ENCODE measurements around the gene DGKQ. TPM values are rescaled to one million over a fixed set of nuclear protein-coding genes. Genes with fewer than 3 reads are reported as not detected.

Gene DGKQ
- total RNA-seq, 1 donor from 2014 or later, result 15.4 TPM

DNA sequence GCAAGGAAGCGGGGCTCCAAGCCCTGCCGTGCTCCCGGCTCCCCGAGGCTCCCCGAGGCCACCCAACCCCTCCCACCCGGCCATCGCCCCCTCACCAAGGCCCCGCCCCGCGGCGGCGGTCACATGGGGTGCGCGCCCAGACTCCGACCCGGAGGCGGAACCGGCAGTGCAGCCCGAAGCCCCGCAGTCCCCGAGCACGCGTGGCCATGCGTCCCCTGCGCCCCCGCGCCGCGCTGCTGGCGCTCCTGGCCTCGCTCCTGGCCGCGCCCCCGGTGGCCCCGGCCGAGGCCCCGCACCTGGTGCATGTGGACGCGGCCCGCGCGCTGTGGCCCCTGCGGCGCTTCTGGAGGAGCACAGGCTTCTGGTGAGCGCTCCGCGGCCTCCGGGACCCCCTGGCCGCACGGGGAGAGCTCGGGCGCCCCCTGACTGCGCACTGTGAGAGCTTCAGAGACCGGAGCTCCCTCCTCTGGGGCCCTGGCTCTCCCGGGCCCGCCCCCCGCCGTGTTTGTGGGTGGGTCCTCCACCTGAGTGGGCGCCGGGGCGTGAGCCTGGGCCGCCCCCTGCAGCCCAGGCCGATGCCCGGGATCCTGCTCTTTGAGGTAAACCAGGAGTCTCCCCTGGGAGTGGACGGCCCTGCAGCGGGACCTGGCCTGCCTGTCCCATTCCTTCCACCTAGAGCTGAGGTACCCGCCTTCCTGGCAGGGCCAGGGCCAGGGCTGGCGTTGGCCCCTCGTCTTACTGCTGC is 13.7 kb upstream of the DGKQ start, which contains the start of gene IDUA:
Gene IDUA, plus strand, starts transcription at position 166 of the 745 bp plus-strand sequence. Its CDS starts 41 bp downstream, at position 207.
- H3K9me3 Mint-ChIP-seq (ENCODE audit: low read depth), result no peaks in the 10 kb centered on the region
- H3K4me1 Mint-ChIP-seq (ENCODE audit: low read depth), result peaks cover 22% of the 10 kb centered on the region
- no peak for DNase-seq (ENCODE audit: low spot score)
- peaks cover 1% of the 10 kb centered on the region for H3K36me3 Mint-ChIP-seq (ENCODE audit: low read depth)
- TF ChIP-seq, protein P1, sequence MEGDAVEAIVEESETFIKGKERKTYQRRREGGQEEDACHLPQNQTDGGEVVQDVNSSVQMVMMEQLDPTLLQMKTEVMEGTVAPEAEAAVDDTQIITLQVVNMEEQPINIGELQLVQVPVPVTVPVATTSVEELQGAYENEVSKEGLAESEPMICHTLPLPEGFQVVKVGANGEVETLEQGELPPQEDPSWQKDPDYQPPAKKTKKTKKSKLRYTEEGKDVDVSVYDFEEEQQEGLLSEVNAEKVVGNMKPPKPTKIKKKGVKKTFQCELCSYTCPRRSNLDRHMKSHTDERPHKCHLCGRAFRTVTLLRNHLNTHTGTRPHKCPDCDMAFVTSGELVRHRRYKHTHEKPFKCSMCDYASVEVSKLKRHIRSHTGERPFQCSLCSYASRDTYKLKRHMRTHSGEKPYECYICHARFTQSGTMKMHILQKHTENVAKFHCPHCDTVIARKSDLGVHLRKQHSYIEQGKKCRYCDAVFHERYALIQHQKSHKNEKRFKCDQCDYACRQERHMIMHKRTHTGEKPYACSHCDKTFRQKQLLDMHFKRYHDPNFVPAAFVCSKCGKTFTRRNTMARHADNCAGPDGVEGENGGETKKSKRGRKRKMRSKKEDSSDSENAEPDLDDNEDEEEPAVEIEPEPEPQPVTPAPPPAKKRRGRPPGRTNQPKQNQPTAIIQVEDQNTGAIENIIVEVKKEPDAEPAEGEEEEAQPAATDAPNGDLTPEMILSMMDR (IDR thresholded peaks at IDR 0.05), result peak; percentile 79
- H3K4me3 Mint-ChIP-seq (ENCODE audit: unreplicated experiment), result peak within 1 kb of the TSS; percentile 94
- H3K27me3 Mint-ChIP-seq (ENCODE audit: low read depth), result no peaks in the 10 kb centered on the region
- peak within 1 kb of the TSS; percentile 57 for H3K27ac Mint-ChIP-seq (ENCODE audit: unreplicated experiment)

DNA sequence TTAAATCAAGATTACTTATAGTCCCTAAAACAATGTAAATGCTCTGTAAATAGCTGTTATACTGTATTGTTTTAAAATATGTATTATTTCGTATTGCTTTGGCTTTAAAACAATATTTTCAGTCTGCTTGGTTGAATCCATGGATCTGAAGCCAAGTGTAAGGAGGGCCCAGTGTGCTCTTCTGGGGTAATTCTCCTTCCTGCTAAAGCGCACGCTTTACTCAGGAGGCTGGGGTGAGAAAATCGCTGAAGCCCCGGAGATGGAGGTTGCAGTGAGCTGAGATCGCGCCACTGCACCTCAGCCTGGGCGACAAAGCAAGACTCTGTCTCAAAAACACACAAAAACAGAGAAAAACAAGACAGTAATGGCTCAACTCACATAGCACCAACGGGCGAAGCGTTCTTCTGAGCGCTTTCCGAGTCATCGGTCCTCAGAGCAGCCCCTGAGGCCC is 13.1 kb upstream of the DGKQ start:
- H3K27ac Mint-ChIP-seq (ENCODE audit: unreplicated experiment), result peak overlapping the region; percentile 57
- no peaks in the 10 kb centered on the region for H3K27me3 Mint-ChIP-seq (ENCODE audit: low read depth)
- H3K36me3 Mint-ChIP-seq (ENCODE audit: low read depth), result peaks cover 1% of the 10 kb centered on the region

DNA sequence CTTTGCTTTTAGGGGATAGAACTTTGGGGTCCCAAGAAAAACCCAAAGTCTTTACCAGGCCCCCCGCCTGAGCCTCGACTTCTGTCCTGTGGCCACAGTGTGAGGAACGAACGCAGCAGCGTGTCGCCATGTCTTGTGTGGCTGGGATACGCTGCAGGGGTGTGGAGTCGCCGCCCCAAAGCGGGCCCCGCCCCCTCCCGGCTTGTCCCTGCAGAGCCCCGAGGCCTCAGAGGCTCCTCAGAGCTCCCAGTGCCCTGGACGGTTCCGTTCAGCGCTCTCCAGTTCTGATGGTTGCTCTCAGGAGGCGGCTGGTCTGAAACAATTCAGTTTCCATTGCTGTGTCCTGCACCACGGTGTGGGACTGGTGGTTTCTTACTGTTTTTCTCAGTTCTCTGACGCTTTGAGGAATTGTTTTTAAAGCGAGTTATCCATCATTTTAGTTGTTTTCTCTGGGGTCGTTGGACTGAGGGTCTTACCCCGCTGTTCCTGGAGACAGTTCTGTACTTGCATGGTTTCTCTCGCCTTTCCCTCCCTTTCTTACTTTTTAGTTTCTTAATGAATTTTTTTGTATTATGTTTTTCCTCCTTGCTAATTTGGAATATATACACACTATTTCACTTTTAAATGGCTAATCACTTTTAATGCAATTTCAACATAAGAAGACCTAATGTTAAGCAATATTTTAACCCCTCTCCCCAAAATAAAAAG is 11.9 kb upstream of the DGKQ start:
- Mint-ChIP-seq H3K9me3 (ENCODE audit: low read depth) (no peaks in the 10 kb centered on the region), H3K36me3 (ENCODE audit: low read depth) (peaks cover 1% of the 10 kb centered on the region), H3K4me3 (ENCODE audit: unreplicated experiment) (no peak overlapping the region), H3K27me3 (ENCODE audit: low read depth) (no peaks in the 10 kb centered on the region), H3K4me1 (ENCODE audit: low read depth) (peaks cover 22% of the 10 kb centered on the region), H3K27ac (ENCODE audit: unreplicated experiment) (no peak overlapping the region)
- TF ChIP-seq, protein P1 (IDR thresholded peaks at IDR 0.05), result no peak
- DNase-seq (ENCODE audit: low spot score), result no peak

More for the DNA sequence above, 13.1 kb upstream of the DGKQ start:
- TF ChIP-seq, protein P1 (IDR thresholded peaks at IDR 0.05), result no peak
- Mint-ChIP-seq H3K9me3 (ENCODE audit: low read depth) (no peaks in the 10 kb centered on the region), H3K4me1 (ENCODE audit: low read depth) (peaks cover 22% of the 10 kb centered on the region), H3K4me3 (ENCODE audit: unreplicated experiment) (peak overlapping the region; percentile 94)
- DNase-seq (ENCODE audit: low spot score), result no peak

DNA sequence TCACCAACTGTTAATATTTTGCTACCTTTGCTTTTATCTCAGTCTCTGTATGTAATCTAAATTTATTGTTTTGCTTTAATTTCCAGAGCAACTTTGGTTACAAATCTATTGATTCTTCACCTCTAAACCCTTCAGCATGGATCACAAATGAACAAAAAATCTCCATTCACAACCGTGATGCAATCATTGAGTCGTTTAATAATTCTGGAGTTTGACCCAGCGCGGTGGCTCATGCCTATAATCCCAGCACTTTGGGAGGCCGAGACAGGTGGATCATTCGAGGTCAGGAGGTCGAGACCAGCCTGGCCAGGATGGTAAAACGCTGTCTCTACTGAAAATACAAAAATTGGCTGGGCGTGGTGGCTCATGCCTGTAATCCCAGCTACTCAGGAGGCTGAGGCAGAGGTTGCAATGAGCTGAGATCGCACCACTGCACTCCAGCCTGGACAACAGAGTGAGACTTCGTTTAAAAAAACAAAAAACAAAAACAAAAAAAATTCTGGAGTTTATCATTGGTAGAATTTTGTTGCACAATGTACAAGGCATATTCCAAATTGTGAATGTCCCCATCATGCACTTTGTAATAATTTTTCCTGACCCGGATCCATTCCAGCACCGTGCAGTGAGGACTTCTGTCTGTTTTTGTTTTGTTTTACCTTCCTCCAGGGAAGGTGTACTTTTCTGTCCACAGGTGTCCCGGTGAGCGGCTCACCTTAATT is 11.1 kb upstream of the DGKQ start:
- peaks cover 23% of the 10 kb centered on the region for H3K4me1 Mint-ChIP-seq (ENCODE audit: low read depth)
- no peaks in the 10 kb centered on the region for H3K27me3 Mint-ChIP-seq (ENCODE audit: low read depth)
- DNase-seq (ENCODE audit: low spot score), result no peak
- TF ChIP-seq, protein P1 (IDR thresholded peaks at IDR 0.05), result no peak
- H3K9me3 Mint-ChIP-seq (ENCODE audit: low read depth), result no peaks in the 10 kb centered on the region
- H3K27ac Mint-ChIP-seq (ENCODE audit: unreplicated experiment), result no peak overlapping the region
- H3K36me3 Mint-ChIP-seq (ENCODE audit: low read depth), result peaks cover under 1% of the 10 kb centered on the region
- no peak overlapping the region for H3K4me3 Mint-ChIP-seq (ENCODE audit: unreplicated experiment)

DNA sequence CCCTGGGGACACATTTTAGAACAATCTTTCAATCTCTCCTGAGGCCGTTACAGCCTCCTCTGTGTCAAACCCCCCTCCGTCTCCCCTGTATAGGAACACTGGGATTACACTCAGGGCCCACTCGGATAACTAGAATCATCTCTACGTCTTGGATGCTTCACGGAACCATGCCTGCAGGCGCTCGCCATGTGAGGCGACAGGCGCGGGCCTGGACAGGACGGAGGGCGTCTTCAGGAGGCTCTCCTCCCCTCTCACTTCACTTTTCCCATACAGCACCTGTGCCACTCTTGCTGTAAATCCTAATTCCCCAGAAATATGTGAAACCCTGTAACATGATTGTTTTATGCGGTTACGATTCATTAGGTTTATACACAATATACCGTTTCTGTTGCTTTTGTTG is 9.4 kb upstream of the DGKQ start:
- DNase-seq (ENCODE audit: low spot score), result no peak
- no peaks in the 10 kb centered on the region for H3K36me3 Mint-ChIP-seq (ENCODE audit: low read depth)
- H3K27ac Mint-ChIP-seq (ENCODE audit: unreplicated experiment), result no peak overlapping the region
- peaks cover 27% of the 10 kb centered on the region for H3K4me1 Mint-ChIP-seq (ENCODE audit: low read depth)
- no peaks in the 10 kb centered on the region for H3K9me3 Mint-ChIP-seq (ENCODE audit: low read depth)
- no peak overlapping the region for H3K4me3 Mint-ChIP-seq (ENCODE audit: unreplicated experiment)
- no peaks in the 10 kb centered on the region for H3K27me3 Mint-ChIP-seq (ENCODE audit: low read depth)
- TF ChIP-seq, protein P1 (IDR thresholded peaks at IDR 0.05), result no peak

Data from chondrocyte (in vitro differentiated cells).